Activated T-helper 9 cell treated with anti-CD3 and anti-CD28 coated beads, Interleukin-2, amount 50 U/mL, for 16 hours (primary cell): ENCODE results near the gene DOCK11.

ENCODE experiments used
- DNase-seq: peaks from one replicate; pipeline ENCODE4 v3.0.0-alpha.2; 2020; ENCODE audit warnings: low read depth

Gene DOCK11

DNA sequence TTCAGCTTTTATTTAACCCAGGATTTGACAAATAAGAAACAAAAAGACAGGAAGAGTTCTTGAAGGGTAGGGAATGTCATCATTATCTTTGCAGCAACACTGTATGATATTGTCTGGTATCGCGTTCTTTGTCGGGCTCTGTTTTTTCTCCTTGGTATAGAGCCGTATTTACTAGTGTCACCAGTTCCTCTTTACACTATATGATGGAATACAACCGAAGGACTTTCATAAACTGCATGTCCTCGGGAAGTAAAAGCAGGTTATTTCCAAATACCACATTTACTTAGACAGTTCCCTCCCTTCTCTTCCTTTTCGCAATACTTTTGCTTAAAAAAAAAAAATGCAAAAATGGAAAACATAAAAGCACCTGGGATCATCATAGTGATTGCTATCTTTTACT lies 135.2 kb downstream of the DOCK11 start:
- no peak for DNase-seq

DNA sequence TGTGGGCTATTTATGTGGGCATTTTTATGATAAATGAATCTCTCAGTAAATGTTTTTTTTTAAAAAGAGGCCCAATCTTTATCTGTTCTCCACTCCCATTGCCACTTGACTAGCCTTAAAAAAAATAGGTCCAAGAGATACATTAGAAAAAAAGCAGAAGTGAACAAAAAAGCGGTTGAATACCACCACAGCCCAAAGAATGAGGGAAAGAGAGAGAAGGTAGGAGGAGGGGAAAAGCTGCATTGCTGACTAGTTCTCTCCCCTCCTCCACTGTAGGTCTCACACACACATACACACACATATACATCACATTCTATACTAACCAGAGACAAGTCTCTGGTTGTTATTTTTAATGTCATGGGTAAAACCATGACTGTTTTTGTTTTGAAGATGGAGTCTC lies 136.0 kb downstream of the DOCK11 start:
- no peak for DNase-seq

DNA sequence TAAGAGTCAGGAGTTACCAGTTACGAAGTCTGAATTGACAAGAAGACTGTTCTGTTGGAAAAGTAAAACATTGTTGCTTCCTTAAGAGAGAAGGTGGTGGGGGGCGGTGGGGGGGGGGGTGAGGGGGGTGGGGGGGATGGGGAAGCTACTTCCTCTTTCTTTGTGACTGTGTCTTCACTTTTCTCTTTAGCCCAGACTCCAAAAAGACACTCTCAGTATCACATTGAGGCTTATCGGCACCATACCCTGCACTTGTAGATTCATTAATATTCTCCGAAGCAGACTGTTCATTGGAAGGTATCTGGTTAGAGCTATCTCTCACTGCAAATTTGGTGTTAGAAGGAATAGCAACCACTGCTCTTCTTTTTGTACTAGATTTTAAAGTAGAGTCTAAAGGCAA lies 137.2 kb downstream of the DOCK11 start:
- DNase-seq: no peak

DNA sequence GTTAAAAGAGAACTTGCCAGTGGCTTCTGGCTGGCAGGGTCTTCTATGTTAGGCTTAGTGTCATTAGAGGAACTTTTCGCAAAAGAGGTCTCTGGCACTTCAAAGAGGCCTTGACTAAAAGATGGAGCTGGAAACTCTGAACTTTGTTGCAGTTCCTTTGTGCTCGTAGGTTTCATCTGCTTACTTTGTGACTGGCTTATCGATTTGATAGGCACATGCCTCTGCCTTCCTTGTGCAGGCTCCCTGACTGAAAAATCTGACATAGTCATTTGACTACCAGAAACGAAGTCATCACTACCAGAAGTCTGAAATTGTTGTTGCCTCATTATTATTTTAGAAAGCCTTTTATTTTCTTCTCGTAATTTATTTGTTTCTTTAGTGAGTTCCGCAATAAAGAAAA lies 137.9 kb downstream of the DOCK11 start:
- no peak for DNase-seq

DNA sequence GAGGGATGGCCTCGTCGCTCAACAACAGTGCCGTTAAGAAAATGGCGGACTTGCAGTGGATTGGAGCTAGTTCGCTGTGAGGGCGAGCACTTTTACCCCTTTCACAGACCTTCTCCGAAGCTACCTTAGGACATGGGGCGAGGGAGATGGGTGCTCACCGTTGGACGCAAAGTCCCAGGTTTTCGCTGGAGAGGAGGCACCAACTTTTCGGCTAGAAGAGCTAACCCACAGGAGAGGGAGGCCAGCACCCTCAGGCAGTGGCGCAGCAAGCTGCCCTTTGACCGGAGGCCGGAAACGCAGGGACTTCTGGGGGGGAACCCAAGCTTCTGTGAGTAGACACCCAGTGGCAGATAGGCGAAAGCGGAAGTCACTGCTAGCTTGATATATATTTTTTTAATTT lies 138.7 kb downstream of the DOCK11 start:
- DNase-seq: no peak

DNA sequence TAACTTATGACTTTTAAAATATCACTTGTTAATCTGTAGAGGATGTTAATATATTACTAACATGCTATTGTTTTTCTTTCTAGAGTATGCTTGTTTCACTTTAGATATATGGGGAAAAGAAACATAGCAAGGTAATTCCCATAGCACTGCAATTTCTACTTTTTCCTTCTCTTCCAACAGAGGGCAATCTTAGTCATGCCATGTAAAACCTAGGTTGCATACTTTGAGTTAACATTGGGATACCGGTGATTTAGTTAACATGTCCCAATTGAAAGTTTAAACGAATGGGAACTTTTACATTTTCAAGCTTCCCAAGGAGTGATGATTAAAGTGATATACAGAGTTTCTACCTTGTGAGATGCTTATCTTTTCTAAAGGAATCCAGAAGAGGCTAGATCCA lies 142.4 kb downstream of the DOCK11 start:
- DNase-seq: no peak

DNA sequence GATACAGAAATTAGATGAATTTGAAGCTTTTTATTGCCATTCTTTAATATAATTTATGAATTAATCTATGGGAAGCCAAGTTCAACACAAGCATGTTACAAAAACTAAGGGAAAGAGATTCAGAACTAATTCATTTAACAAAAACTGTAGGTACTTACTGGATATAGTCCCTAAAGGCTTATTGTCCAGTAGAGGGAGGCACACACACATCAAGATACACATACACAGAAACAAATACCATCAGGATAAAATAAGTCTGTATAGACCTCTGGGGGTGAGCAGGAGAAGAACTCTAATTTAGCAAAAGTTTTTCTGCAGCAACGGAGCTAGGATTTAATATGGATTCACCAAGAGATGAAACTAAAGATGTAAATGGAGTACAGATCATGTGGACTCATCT lies 148.8 kb downstream of the DOCK11 start:
- DNase-seq: no peak

DNA sequence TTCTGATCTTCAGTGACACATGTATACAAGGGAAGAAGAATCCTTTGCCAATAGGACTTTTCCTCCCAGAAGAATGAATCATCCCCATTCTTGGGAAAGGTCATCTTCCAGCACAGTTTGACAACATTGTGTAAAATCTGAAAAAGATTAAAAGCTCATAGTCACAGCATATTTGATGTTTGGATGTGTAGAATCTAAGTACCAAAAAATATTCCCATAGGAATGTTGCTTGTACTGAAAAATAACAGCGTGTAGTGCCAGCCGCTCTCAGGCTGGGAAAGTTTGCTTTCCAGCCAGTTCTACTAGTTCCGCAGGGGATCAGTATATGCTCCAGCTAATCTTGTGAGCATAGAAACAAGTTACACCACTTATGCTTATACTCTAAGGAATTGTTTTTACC lies 157.1 kb downstream of the DOCK11 start:
- no peak for DNase-seq

DNA sequence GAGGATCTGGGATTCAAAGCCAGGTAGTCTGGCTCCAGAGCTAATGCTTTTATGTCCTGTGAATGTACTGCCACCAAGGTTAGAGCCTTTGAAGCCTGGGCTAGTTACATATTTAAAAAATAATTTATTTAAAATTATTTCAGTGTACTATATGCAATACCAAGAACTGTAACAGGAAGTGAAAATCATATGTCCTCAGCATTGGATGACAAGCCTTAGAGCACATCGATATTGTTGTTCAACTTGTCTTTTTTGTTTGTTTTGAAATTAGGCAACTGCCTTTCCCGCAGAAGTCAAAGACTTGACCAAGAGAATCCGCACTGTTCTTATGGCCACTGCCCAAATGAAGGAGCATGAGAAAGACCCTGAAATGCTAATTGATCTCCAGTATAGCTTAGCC lies 158.7 kb downstream of the DOCK11 start:
- no peak for DNase-seq

DNA sequence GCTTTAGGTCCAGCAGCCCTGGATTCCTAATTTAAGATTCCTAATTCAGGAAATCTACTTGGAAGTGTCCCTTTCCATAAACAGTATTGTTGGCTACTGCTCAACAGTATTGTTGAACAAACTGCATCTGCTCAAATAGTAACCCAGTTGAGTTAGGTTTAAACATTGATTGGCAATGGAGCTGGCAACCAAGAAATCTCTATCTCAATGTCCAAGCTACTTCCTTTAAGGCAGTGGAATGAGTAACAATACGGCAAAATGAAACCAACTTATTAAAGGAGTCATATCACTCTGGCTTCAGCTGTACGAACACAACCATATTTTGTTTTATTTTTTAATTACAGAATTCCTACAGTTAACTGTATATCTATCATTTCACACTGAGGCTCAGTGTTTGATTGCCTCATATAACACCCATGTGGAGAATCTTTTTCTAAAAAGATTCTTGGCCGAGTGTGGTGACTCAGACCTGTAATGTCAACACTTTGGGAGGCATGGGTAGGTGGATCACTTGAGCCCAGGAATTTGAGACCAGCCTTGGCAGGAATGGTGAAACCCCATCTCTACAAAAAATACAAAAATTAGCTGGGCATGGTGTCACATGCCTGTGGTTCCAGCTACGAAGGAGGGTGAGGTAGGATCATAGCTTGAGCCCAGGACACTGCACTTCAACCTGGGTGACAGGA lies 160.1 kb downstream of the DOCK11 start:
- DNase-seq: no peak

DNA sequence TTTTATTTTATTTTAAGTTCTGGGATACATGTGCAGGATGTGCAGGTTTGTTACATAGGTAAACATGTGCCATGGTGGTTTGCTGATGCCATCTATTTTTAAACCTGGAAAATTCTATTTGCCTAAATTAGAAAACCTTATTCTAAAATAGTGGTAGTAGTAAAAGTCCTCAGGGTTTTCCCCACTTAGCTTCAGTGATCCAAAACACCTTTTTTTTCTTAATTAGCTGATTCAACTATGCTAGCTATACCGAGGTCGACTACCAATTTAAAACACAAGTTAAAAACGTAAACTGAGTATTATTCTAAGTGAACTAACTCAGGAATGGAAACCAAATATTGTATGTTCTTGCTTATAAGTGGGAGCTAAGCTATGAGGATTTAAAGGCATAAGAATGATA lies 161.8 kb downstream of the DOCK11 start:
- DNase-seq: no peak

DNA sequence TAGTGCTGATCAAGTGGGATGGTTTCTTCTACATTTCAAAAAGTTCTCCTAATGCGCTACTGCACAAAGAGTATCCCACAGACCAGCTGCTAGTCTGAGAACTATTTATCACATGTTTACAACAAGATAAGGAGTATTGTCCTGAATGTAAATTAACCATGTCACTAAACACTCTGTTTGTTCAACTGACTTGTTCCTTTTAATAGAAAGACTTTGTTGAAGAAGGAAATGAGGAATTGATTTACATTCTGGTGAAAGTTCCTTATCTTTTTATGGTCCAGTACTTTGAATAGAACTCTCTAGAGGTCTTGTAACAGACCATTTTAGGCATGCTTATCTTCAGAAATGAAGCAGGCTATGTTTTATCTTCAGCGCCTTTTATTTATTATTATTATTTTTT lies 164.5 kb downstream of the DOCK11 start:
- DNase-seq: no peak

DNA sequence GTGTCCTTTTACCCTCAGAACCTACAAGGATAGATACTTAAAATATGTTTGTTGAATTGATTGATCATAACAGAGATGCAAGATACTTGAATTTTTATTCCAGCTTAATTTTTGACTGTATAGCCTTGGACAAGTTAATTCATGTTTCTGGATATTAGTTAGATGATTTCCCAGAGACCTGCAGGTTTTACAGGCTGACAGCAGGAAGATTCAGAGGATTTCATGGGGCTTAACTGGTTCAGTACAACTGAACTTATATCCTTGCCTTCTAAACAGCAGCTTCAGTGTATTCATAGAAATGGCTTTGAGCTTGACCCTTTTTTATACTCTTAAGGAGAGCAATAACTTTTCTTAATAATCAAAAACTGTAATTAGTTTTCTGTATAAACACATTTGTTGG lies 169.6 kb downstream of the DOCK11 start:
- no peak for DNase-seq

DNA sequence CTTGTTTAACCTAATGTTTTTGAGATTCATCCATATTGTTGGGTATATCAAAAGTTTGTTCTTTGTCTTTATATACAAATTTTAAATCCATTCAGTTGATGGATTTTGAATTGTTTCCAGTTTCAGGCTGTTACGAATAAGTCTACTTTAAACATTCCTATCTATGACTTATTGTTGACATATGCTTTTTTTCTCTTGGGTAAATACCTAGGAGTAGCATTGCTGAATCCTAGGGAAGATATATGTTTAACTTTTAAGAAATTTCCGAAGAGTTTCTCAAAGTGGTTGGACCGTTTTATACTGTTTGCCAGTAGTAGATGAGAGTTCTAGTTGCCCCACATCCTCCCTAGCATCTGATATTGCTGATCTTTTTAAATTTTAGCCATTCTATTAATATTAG lies 170.9 kb downstream of the DOCK11 start:
- DNase-seq: no peak

DNA sequence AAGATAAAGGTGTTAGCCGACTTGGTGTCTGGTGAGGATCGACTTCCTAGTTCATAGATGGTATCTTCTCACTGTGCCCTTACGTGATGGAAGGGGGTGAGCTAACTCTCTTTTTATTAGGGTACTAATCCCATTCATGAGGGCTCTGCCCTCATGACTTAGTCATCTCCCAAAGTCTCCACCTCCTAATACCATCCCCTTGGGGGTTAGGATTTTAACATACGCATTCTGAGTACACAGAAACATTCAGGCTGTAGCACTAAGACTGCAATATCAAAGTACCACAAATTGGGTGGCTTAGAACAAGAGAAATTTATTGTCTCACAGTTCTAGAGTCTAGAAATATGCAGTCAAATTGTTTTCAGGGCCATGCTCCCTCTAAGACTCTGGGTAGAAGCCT lies 173.8 kb downstream of the DOCK11 start:
- no peak for DNase-seq

DNA sequence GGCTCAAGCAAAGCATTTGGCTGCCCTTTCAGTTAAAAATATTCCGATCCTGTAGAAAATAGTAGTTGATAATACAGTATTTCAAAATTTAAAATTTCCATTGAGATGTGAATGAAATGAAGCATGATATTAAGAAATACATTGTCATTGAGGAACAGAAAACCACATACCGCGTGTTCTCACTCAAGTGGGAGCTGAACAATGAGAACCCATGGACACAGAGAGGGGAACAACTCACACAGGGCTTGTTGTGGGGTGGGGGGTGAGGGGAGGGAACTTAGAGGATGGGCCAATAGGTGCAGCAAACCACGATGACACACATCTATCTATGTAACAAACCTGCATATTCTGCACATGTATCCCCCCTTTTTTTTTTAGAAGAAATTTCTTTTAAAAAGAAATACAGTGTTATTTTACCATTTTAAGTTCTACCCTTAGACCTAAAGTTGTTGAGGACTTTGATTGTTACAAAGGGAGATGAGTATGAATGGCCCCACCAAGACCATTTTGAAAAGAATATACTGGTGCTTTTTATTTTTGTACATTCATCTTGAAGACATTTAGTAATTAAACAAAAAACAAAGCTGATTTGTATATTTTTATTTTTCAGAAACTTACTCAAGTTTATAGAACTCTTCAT lies 179.8 kb downstream of the DOCK11 start:
- DNase-seq: no peak

DNA sequence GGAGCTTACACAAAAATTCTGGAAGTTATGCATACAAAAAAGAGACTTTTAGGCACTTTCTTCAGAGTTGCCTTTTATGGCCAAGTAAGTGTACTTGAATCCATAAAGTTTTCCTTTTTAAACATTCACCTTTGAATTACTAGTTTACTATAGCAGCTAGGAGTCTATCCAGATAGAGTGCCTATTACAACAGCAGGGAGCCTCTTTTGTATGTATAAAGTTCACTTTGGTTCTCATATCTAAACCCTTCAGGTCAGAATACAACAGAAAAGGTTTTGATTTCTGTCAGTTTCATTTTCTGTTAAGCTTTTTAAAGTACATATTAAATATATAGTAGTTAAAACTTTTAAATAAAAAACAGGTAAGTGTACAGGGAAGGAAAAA lies 180.3 kb downstream of the DOCK11 start:
- no peak for DNase-seq

DNA sequence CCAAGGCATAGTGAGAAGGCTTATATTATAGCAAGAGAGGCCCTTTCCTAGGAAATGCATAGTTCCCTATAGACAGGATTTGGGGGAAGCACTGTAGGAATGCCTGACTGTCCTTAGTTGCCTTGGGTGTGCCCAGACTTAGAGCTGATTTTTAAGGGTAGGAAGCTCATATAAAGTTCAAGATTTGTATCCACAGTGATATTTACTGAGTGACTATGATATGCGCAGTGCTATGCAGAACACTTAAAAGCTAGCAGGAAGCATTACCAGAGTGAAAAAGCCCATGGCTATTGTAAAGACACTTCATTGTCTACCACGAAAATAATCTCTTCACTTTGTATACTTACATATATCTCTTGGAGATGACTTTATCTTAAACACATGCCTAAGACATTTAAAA lies 181.7 kb downstream of the DOCK11 start:
- DNase-seq: no peak

DNA sequence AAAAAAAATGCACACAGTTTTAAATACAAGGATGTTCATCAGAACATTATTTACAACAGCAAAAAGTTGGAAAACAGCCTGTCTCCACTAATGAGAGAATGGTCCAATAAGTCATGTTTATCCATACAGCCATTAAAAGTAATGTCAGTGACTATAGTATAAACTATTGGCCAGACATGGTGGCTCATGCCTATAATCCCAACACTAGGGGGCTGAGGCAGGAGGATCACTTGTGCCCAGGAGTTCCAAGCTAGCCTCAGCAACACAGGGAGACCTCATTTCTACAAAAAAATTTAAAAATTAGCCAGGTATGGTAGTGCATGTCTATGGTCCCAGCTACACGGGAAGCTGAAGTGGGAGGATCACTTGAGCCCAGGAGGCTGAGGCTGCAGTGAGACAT lies 183.7 kb downstream of the DOCK11 start:
- no peak for DNase-seq

DNA sequence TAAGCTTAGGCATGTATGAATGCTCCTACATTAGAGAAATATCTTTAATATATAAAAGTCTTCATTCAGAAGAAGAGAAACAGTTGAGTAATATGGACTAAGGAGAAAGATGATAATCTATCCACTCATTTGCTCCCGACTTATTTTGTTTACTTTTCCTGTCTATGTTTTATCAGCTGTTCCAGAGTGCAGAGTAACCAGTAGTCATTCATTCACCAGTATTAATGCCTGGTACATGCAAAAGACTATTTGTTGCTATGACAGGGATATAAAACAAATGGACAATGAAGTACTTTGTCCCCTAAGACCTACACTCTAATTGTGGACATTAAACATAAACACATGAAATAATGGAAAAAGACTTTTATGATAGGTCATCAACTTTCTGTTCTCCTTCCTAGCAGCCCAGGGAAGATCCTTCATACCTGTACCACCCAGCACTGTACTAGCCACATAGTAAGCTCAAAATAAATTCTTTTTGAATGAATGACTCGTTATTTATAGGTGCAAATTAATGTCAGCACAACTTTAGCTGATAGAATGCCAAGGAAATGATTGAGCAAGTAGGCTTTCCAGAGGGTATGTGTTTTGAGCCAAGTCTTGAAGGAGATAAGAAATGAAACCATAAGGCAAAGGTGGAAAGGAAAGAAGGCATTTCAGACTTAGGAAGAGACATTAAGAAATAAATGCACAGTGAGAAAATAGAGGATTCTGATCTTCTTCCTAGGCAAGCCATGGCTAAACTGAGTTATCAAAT lies 186.8 kb downstream of the DOCK11 start:
- DNase-seq: no peak

DNA sequence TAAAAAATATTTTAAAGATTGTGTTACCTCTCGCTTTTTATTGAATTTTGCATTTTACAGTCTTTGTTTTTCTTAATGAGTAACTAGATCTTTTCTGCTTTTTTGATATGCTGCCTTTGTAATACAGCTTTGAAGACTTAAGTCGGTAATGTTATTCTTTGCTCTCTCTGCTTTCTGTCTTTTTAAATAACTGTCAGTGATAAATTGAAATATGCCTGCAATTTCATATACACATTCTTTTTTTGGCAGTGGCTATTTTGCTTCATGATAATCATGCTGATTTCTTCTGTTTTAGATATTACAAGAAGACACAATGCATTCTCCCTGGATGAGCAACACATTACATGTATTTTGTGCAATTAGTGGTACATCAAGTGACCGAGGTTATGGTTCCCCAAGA lies 189.8 kb downstream of the DOCK11 start:
- DNase-seq: no peak

DNA sequence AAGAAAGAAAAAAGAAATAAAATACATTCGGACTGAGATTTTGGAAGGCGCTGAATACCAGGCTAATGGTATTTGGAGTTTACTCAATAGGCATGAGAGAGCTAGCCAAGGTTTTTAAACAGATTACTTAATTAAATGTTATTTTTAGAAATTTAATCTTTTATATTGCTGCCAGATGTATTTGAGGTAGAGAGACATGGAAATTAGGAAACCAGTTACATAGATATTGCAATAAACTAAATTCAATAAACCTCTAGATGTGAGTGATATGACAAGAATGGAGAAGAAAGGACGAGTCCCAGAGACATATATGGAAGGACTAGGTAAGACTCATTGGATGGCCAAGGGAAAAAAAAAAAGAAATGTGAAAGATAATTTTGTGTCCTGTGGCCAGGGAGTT lies 193.3 kb downstream of the DOCK11 start:
- no peak for DNase-seq

DNA sequence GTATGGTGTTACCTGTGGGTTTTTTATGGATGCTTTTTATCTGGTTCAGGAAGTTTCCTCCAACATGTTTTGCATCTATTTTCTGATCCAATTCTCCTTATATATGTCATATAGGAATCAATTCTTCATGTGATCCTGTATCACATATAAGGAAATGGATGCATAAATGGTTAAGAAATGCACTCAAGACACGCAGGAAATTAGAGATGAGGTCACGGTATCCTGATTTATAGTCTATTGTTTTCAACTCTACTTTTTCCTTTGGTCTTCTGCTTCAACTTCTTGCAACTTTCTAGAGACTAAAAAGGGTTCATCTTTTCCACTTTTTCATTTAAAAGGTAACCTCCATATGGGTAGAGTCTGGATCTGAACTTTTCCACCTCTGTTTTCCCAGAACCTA lies 198.2 kb downstream of the DOCK11 start:
- DNase-seq: no peak

DNA sequence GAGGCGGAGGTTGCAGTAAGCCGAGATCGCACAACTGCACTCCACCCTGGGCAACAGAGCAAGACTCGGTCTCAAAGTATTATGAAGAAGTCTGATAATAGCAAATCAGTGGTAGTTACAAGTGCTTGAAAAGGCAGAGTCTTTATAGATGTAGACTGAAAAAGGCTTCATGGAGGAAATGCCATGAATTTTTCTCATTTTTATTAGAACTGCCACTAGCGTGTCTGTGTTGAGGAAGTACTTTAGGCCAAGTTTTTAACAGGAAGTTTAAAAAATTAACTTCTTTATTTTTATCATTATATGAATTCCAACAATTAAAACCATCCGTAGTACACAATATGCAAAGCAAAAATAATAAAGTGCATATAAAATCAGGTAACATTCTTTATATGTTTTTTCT lies 199.0 kb downstream of the DOCK11 start:
- no peak for DNase-seq
